ENCODE measurements around the gene SCARF2.
"Not testable (repeated sequence)": the region's sequence is repeated elsewhere in the genome, so short reads cannot be mapped to it uniquely, and the experiment has no call there.

Gene SCARF2

DNA sequence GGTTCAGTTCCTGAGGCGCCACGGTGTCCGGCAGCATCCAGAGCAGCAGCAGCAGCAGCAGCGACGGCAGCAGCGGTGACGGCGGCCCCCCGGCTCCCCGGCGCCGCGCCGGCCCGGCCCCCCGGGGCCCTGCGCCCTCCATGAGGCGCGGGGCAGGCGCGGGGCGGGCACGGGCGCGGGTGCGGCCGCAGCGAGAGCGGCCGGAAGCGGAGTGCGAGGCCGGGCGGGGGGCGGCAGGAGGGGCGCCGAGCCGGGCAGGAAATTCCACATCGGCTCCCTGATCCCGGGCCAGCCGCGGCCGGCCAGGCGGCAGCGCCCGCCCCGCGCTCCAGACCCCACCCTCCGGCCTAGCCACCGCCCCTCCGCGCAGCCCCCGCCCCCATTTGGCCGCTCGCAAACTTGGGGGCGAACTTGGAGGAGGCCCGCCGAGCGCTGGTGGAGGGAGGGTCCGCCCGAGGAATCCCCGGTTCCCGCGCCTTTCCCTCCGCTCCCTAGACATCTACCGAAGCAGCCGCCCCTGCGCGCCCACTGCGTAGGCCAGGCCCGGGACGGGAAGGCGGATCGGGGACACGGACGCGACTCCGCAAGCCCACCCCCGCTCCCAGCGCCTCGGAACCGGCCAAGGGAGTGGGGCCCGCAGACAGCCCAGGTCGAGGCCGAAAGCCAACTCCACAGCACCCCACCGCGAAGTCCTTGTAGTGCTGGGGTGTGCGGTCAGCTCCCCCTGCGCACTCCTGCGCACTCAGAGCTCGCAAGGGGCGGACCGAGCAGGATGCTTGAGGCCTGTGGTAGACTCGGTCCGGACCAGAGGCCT lies at the start of gene SCARF2:
Gene SCARF2 (minus strand): TSS at position 213 of the 814 bp plus-strand sequence. CDS start 71 bp downstream, at position 142.
- DNase-seq (ENCODE audit: low spot score): no peak

- no peak for DNase-seq (ENCODE audit: low spot score)
Measured at GRCh38 chr22:20486229-20486628, 48.6 kb upstream of the SCARF2 start.

- no peak for DNase-seq (ENCODE audit: low spot score)
Measured at GRCh38 chr22:20484948-20485683, 47.5 kb upstream of the SCARF2 start.

- DNase-seq (ENCODE audit: low spot score): no peak
Measured at GRCh38 chr22:20483771-20484170, 46.1 kb upstream of the SCARF2 start.

- DNase-seq (ENCODE audit: low spot score): not testable (repeated sequence)
Measured at GRCh38 chr22:20483143-20483506, 45.5 kb upstream of the SCARF2 start.

- no peak for DNase-seq (ENCODE audit: low spot score)
Measured at GRCh38 chr22:20479612-20480196, 42.1 kb upstream of the SCARF2 start.

- not testable (repeated sequence) for DNase-seq (ENCODE audit: low spot score)
Measured at GRCh38 chr22:20478059-20478458, 40.4 kb upstream of the SCARF2 start.

GRCh38 chr22:20475569-20475968 lies 37.9 kb upstream of the SCARF2 start:
- DNase-seq (ENCODE audit: low spot score): not testable (repeated sequence)

GRCh38 chr22:20475115-20475436 lies 37.5 kb upstream of the SCARF2 start:
- DNase-seq (ENCODE audit: low spot score): no peak

DNA sequence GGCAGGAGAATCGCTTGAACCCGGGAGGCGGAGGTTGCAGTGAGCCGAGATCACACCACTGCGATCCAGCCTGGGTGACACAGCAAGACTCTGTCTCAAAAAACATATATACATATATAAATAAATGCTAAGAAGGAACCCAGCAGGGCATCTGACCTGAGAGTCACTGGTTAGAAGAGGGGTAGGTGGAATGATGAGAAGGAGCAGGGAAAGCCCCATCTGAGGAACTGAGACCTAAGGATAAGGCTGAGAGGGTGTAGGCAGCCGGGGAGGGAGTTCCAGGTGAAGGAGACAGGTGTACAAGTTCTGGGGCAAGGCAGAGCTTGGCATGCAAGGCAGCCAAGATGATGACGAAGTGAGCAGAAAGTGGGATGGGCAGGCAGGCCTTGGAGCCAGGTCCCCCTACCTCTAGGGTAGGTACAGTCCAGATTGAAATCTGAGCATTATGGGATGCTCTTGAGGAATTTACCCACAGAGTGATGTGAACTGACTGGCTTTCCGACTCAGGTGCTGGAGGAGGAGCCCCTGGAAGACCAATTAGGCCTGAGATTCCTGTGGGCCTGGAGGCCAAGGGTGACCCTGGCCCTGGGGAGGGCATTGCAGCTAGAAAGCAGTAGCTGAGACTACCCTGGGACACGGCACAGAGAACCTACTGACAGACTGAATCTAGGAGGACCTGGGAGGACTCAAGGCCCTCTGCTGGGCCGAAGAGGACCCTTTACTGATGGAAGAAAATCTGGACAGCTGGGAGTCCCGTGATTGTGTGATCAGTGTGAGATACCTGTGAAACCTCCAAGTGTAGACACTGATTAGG lies 35.2 kb upstream of the SCARF2 start:
- DNase-seq (ENCODE audit: low spot score): no peak

DNA sequence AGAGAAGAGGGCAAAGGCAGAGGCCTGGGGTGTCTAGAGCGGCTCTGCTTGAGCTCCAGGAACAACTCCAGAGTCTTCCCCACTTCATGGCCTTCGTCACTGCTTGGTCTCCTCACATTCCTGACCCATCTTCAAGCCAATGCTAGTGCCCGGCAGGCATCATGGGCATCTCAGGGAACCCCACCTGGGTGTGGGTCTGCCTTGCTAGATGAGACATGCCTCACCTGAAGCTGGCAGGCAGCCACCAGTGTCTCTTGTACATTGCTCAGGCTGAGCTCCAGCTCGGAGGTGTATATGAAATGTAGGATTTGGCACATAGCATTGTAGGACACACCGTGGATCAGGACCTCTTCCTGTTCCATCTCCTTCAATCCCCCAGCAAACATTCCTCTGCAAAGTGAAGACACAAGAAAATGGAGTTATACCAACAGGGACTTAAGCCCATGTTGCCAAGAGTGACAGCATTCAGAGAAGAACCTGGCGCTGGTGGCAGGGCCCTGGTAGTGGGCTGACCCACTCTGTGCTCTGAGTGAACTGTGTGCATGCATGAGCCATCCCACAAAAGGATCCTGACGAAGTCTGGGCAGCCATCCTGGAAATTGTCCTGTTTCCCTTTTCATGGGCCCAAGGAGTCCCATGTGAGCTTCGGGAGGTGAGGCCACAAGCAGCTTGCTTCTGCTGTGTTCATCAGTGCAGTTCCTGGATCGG lies 33.7 kb upstream of the SCARF2 start:
- DNase-seq (ENCODE audit: low spot score): no peak

- DNase-seq (ENCODE audit: low spot score): not testable (repeated sequence)
Measured at GRCh38 chr22:20470525-20470924, 32.9 kb upstream of the SCARF2 start.

DNA sequence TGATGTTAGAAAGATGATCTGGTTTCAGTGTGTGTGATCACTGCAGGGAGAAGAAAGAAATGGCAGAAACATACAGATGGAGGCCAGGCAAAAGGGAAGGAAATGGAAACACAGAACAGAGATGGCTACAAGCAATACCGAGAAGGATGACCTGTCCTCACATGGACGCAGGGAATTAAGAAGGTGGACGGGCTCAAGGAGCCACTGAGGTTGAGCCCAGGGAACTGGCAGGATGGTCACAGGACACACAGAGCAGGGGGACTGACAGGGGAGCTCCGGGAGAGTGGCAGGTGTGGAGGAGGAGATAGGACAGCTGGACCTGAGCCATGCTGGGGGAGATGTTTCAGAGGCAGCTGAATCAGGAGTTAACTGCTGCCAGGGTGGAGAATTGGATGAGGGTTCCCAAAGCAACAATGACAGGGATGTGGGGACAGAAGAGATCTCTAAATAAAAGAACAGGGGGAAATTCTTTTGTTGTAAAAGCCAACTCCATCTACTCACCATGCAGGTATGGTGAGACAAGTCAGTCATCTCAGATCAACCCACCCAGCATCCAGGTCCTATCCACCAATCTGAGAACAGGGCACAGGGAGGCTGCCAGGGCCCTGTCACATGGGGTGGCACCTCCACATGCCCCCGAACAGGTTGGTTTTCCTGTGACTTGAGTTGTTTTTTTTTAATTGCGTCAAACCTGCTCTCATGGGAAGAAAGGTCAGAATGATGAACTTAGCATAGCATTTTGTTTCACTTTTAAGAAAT lies 31.7 kb upstream of the SCARF2 start:
- no peak for DNase-seq (ENCODE audit: low spot score)

DNA sequence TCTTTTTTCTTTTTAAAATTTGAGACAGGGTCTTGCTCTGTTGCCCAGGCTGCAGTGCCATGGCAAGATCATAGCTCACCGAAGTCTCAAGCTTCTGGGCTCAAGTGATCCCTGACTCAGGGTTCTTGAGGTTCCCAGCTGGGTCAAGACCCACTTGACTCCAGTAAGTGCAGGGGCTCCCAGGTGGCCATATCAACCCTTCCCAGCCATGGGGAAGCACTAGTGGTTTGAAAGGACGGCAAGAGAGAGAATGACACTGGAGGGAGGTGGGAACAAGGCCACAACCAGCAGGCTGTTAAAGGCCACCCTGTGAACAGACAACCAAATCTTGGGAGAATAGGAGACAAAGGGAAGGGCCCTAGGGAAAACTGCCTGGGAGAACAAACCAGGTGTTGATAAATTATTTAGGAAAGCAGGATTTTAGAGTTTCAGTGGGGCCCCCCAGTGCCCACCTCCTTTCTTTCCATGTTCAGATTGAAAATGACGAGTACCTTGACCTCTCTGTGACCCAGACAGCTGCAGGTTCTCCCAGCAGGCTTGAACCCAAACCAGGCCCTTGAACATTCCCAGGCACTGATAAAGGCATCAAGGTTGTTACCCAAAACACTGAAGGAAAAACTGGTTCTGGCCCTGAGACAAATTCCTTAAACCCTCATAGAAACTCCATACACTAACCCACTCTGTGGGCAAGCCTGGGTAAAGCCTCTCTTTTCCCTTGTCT lies 29.2 kb upstream of the SCARF2 start:
- DNase-seq (ENCODE audit: low spot score): no peak

DNA sequence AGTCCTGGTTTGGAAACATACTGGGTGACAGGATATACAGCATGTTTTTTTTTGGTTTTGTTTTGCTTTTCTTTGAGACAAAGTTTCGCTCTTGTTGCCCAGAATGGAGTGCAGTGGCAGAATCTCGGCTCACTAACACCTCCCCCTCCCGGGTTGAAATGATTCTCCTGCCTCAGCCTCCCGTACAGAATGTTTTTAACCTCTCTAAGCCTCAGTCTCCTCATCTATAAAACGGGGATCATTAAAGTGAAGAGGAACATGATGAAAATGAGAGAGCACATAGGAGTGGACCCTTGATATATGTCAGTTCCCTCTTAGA lies 28.1 kb upstream of the SCARF2 start:
- DNase-seq (ENCODE audit: low spot score): no peak

GRCh38 chr22:20464912-20465758 lies 27.5 kb upstream of the SCARF2 start:
- DNase-seq (ENCODE audit: low spot score): no peak

DNA sequence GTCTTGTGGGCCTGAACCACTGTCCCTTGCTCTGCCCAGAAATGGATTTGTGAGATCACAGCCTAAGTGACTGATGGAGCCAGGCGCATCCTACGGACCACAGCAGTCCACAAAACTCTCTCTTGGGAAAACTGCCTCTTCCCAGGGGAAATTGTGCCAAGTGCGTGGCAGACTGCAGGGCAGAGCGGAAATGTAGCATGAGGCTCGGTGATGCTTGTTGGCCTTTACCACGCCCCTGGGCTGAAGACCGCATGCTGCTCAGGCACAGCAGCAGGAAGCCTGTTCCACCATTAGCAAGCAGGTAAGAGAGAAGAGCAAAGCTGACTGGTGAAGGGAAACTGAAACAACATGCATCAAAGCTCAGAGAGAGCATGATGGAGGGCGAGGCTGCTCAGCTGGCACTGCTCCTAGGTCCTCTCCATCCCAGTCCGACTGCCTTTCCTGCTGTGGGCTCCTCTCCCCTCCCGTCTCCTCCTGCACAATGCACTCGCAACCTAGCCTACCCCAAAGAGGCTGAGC lies 26.5 kb upstream of the SCARF2 start:
- DNase-seq (ENCODE audit: low spot score): peak; percentile 55

DNA sequence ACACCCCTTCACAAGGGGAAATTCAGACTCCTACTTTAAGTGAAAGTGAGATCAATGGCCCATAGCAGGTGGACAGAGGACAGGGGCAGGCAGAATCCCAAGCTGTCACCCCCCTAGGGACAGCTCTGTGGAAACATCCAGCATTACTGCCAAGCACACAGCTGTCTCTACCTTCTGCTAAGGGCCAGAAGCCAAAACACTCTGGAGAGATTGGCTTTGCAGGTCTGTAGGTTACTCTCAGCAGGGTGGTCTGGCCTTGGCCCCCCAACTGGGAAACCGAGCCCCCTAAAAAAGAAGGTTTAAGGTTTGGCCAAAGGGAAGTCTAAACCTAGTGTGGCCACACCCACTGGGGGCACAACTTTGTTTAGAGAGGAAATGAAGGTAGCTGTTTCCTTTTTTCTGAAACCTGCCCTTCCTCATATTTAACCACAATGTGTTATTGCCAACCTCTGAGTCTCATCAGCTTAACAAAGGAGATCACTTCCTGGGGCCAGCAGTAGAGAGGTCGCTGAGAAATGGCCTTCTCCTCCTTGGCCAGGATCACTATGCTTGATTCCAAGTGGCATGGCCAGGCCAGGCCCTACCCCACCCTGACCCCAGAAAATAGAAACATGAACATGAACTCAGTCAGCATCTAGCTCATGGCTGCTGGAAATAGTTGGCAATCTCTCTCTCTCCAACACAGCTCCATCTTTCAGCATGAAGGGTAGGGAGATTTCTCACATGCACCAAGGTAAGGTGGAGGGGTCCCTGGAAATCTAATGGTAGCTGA lies 25.9 kb upstream of the SCARF2 start:
- DNase-seq (ENCODE audit: low spot score): peak; percentile 35

Measured in activated CD4-positive, alpha-beta T cell treated with anti-CD3 and anti-CD28 coated beads, Interleukin-2, Interleukin-4, amounts not matched to agents 100 ng/mL and 50 ng/mL, durations not matched to agents 16 hours and 8 hours (primary cell).